ENCODE measurements around the gene SRRD.

The SRRD gene

DNA sequence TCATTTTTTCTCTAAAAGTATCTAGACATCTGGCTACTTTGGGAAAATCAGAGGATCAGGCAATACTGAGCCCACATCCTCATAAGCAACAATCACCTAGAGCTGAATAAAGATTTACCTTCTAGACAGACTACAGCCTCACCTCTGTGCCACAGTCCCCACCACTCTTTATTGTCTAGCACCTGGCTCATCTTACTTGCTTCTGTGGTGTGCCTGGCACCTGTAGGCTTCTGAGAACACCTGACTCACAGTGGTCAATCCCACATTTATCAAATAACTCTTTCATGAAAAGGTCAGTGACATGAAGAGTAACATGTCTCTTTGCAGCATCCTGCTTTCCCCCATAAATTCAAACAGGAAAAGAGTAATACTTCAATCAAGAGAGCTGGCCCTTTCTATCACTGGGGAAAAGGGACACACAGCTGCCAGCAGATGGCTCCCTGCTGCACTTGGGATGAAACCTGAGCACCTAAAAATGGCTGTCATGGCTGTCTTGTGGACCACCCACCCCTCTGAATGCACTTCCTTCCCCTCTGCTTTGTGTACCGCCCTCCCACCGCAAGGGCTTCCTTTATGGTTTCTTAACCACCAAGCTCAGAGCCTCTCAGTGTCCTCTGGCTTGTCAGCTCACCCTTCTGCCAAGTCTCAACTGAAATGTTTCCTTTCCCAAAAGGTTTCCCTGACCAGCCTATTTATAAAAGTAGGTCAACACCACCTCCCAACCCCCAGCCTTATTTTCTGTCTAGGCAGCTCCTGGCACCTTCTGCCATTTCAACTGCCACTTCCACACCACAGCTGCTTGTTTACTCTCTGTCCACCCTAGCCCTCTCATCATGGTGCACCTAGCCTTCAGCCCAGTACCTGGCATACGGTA is 19.2 kb downstream of the SRRD start:
- Histone ChIP-seq H3K27me3 (ENCODE audit: control insufficient read depth in 1 of 2, insufficient read depth in 2 of 2, low read length in 2 of 2) (no peaks in the 10 kb centered on the region), H3K4me1 (ENCODE audit: control insufficient read depth, insufficient read depth, low read length) (no peaks in the 10 kb centered on the region), H3K9ac (ENCODE audit: low read length in 2 of 2) (no peak overlapping the region), H3K36me3 (ENCODE audit: control insufficient read depth in 2 of 2, insufficient read depth in 2 of 2, low read length in 2 of 2) (peaks cover 65 to 67% of the 10 kb centered on the region in 2 donors), H3K27ac (ENCODE audit: low read length) (no peak overlapping the region), H3K4me3 (ENCODE audit: low read length in 2 of 2) (no peak overlapping the region), H3K9me3 (ENCODE audit: control insufficient read depth in 2 of 2, low read length in 2 of 2) (no peaks in the 10 kb centered on the region)

DNA sequence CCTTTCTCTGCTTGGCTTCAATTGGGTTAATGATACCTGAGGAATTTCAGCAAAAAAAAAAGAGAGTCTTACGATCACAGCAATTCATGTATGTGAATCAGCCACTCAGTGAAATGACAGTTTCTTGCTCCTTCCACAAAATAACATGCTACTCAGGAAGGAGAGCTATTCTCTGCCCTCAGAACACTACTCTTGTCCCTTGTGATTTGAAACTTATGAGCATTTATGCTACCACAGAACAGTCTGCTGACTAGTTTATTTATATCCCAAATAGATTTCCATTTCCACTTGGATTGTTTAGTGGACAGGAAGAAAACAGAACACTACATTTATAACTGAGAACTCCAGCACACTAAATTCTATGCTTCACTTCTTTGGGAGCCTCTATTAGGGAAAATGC is 20.1 kb downstream of the SRRD start:
- H3K9ac ChIP-seq (ENCODE audit: low read length in 2 of 2), result no peak overlapping the region
- H3K9me3 ChIP-seq (ENCODE audit: control insufficient read depth in 2 of 2, low read length in 2 of 2), result no peaks in the 10 kb centered on the region
- H3K27ac ChIP-seq (ENCODE audit: low read length), result no peak overlapping the region
- H3K4me3 ChIP-seq (ENCODE audit: low read length in 2 of 2), result no peak overlapping the region
- no peaks in the 10 kb centered on the region for H3K4me1 ChIP-seq (ENCODE audit: control insufficient read depth, insufficient read depth, low read length)
- peaks cover 63 to 70% of the 10 kb centered on the region in 2 donors for H3K36me3 ChIP-seq (ENCODE audit: control insufficient read depth in 2 of 2, insufficient read depth in 2 of 2, low read length in 2 of 2)
- H3K27me3 ChIP-seq (ENCODE audit: control insufficient read depth in 1 of 2, insufficient read depth in 2 of 2, low read length in 2 of 2), result no peaks in the 10 kb centered on the region

DNA sequence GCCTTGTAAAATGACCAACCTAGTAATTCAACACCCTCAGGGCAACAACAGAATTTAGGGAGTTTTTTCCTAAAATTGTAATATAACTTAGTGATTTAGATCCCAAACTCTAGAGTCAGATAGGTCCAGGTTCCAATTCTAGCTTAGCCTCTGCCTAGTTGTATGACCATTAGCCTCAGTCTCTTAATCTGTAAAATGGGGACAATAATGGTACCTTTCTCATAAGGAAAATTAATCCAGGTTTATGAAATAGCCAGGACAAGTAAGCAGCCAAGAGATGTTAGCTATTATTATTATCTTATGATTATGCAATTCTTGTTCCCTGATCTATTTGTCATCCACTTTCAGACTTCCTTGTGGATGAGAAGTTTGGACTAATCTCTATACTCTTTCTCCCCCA is 24.5 kb downstream of the SRRD start:
- no peak overlapping the region for H3K9ac ChIP-seq (ENCODE audit: low read length in 2 of 2)
- H3K27ac ChIP-seq (ENCODE audit: low read length), result no peak overlapping the region
- H3K4me1 ChIP-seq (ENCODE audit: control insufficient read depth, insufficient read depth, low read length), result peaks cover 13% of the 10 kb centered on the region
- H3K4me3 ChIP-seq (ENCODE audit: low read length in 2 of 2), result no peak overlapping the region
- no peaks in the 10 kb centered on the region for H3K9me3 ChIP-seq (ENCODE audit: control insufficient read depth in 2 of 2, low read length in 2 of 2)
- H3K36me3 ChIP-seq (ENCODE audit: control insufficient read depth in 2 of 2, insufficient read depth in 2 of 2, low read length in 2 of 2), result peaks cover 44 to 50% of the 10 kb centered on the region in 2 donors
- H3K27me3 ChIP-seq (ENCODE audit: control insufficient read depth in 1 of 2, insufficient read depth in 2 of 2, low read length in 2 of 2), result no peaks in the 10 kb centered on the region

DNA sequence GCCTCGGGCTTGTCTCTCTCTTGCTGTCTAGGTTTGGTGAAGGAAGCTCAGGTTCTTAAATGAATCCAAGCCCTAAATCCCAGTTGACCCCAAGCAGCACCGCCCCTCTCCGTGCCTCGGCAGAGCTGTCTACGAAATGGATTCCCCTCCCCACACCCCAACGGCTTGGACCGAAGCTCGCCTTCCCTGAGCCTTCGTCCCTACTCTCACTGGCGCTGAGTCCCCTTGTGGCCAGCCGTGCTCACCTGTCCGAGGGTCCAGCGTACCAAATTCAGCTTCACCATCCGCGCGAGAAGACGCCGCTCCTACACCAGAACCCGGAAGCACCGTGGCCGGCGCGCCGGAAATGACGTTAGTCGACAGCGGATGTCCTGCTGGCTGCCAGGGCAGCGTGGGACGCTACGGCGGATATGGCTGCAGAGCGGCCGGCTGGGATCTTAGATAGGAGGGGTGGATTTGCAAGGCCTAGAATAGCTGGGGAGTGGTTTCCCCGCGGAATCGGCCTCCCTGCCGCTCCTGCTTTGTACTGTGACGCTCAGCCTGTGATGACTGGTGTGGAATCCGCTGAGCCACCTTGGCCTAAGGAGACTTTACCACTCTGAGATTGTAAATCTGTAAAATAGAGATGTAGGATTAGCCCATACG is 28.6 kb downstream of the SRRD start, which contains the start of gene TFIP11:
Gene TFIP11 (minus strand): TSS at position 325 of the 645 bp plus-strand sequence. CDS start 2,201 bp downstream, outside the sequence.
- Histone ChIP-seq H3K4me1 (ENCODE audit: control insufficient read depth, insufficient read depth, low read length) (peaks cover 13% of the 10 kb centered on the region), H3K9ac (ENCODE audit: low read length in 2 of 2) (peak within 1 kb of the TSS; percentile 89 to 97), H3K27ac (ENCODE audit: low read length) (peak within 1 kb of the TSS; percentile 73), H3K9me3 (ENCODE audit: control insufficient read depth in 2 of 2, low read length in 2 of 2) (no peaks in the 10 kb centered on the region), H3K27me3 (ENCODE audit: control insufficient read depth in 1 of 2, insufficient read depth in 2 of 2, low read length in 2 of 2) (no peaks in the 10 kb centered on the region), H3K36me3 (ENCODE audit: control insufficient read depth in 2 of 2, insufficient read depth in 2 of 2, low read length in 2 of 2) (peaks cover 13 to 22% of the 10 kb centered on the region in 2 donors), H3K4me3 (ENCODE audit: low read length in 2 of 2) (peak within 1 kb of the TSS; percentile 91 to 100)

DNA sequence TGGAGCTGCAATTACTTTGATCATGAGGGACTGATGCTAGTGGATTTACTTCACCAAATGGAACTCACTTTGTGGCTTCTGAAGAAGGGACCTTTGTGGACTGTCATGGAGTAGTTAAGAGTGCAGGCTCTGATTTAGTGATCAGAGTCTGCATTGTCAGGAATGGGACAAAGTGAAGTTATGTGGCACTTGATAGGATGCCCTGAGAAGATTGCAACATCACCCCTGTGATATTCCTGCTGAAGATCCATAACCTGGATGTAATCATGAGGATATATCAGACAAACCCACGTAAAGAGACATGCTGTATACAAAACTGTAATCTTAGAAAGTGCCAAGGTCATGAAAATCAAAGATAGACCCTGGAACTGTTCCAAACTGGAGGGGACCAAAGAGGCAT is 30.2 kb downstream of the SRRD start:
- no peak overlapping the region for H3K4me3 ChIP-seq (ENCODE audit: low read length in 2 of 2)
- no peak overlapping the region for H3K9ac ChIP-seq (ENCODE audit: low read length in 2 of 2)
- H3K27ac ChIP-seq (ENCODE audit: low read length), result no peak overlapping the region
- H3K9me3 ChIP-seq (ENCODE audit: control insufficient read depth in 2 of 2, low read length in 2 of 2), result no peaks in the 10 kb centered on the region
- no peaks in the 10 kb centered on the region for H3K27me3 ChIP-seq (ENCODE audit: control insufficient read depth in 1 of 2, insufficient read depth in 2 of 2, low read length in 2 of 2)
- H3K36me3 ChIP-seq (ENCODE audit: control insufficient read depth in 2 of 2, insufficient read depth in 2 of 2, low read length in 2 of 2), result peaks cover 11 to 13% of the 10 kb centered on the region in 2 donors
- peaks cover 13% of the 10 kb centered on the region for H3K4me1 ChIP-seq (ENCODE audit: control insufficient read depth, insufficient read depth, low read length)

DNA sequence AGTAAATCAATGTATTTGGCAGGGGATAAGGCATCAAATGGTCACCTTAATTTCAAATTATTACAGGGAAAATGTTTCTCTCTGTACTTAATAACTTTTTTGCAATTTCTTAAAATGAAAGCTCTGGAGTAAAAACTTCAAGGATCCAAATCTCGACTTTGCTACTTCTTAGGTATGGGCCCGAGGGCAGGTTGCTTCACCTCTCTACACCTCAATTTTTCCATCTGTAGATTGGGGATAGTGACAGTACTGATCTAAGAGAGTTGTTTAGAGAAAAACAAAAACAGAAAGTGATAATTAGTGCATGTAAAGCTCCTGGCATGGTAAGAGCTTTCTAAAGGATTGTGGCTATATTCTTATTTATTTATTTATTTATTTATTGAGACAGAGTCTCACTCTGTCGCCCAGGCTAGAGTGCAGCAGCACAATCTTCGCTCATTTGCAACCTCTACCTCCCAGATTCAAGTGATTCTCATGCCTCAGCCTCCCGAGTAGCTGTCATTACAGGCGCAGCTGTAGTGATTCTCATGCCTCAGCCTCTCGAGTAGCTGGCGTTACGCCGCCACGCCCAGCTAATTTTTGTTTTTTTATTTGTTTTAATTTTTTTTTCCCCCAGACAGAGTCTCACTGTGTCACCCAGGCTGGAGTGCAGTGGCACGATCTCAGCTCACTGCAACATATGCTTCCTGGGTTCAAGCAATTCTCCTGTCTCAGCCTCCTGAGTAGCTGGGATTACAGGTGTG is 30.9 kb downstream of the SRRD start:
- Histone ChIP-seq H3K4me3 (ENCODE audit: low read length in 2 of 2) (no peak overlapping the region), H3K9ac (ENCODE audit: low read length in 2 of 2) (no peak overlapping the region), H3K36me3 (ENCODE audit: control insufficient read depth in 2 of 2, insufficient read depth in 2 of 2, low read length in 2 of 2) (peaks cover 5 to 6% of the 10 kb centered on the region in 2 donors)

DNA sequence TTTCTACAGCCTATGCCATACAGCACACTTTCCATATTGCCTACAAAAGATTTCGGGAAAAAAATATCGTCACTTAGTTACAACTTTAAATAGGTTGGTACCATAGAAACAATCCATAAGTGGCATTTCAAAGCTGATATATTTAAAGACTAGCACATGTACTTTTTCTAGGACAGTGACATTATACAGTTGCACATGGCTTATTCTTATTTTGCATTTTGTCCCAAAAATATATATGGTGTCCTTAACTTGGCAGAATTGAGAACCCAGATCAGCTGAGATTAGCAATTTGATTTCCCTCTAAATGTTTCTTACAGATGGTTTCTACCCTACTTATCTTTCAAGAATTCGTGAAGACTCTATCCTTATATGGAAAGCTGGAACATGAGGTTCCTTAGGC is 32.3 kb downstream of the SRRD start:
- Histone ChIP-seq H3K4me3 (ENCODE audit: low read length in 2 of 2) (no peak overlapping the region), H3K4me1 (ENCODE audit: control insufficient read depth, insufficient read depth, low read length) (peaks cover 13% of the 10 kb centered on the region), H3K27me3 (ENCODE audit: control insufficient read depth in 1 of 2, insufficient read depth in 2 of 2, low read length in 2 of 2) (no peaks in the 10 kb centered on the region), H3K36me3 (ENCODE audit: control insufficient read depth in 2 of 2, insufficient read depth in 2 of 2, low read length in 2 of 2) (no peaks in the 10 kb centered on the region), H3K9ac (ENCODE audit: low read length in 2 of 2) (no peak overlapping the region), H3K9me3 (ENCODE audit: control insufficient read depth in 2 of 2, low read length in 2 of 2) (no peaks in the 10 kb centered on the region), H3K27ac (ENCODE audit: low read length) (no peak overlapping the region)

More for the DNA sequence above, 30.9 kb downstream of the SRRD start:
- Histone ChIP-seq H3K4me1 (ENCODE audit: control insufficient read depth, insufficient read depth, low read length) (peaks cover 13% of the 10 kb centered on the region), H3K27ac (ENCODE audit: low read length) (no peak overlapping the region), H3K9me3 (ENCODE audit: control insufficient read depth in 2 of 2, low read length in 2 of 2) (no peaks in the 10 kb centered on the region), H3K27me3 (ENCODE audit: control insufficient read depth in 1 of 2, insufficient read depth in 2 of 2, low read length in 2 of 2) (no peaks in the 10 kb centered on the region)

DNA sequence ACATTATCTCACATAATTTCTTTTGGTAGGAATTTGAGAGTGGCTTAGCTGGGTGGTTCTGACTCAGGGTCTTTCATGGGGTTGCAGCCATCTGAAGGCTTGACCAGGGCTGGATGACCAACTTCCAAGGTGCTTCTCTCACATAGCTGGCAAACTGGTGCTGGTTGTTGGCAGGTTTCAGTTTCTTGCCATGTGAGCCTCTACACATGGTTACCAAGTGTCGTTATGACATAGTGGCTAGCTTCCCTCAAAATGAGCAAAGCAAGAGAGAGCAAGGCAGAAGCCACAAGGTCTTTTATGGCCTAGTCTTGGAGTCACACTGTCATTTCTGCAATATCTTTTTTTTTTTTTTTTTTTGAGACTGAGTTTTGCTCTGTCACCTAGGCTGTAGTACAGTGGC is 32.8 kb downstream of the SRRD start:
- no peaks in the 10 kb centered on the region for H3K9me3 ChIP-seq (ENCODE audit: control insufficient read depth in 2 of 2, low read length in 2 of 2)
- H3K9ac ChIP-seq (ENCODE audit: low read length in 2 of 2), result no peak overlapping the region
- H3K27ac ChIP-seq (ENCODE audit: low read length), result no peak overlapping the region
- H3K27me3 ChIP-seq (ENCODE audit: control insufficient read depth in 1 of 2, insufficient read depth in 2 of 2, low read length in 2 of 2), result no peaks in the 10 kb centered on the region
- peaks cover 10% of the 10 kb centered on the region for H3K4me1 ChIP-seq (ENCODE audit: control insufficient read depth, insufficient read depth, low read length)
- no peaks in the 10 kb centered on the region for H3K36me3 ChIP-seq (ENCODE audit: control insufficient read depth in 2 of 2, insufficient read depth in 2 of 2, low read length in 2 of 2)
- no peak overlapping the region for H3K4me3 ChIP-seq (ENCODE audit: low read length in 2 of 2)

DNA sequence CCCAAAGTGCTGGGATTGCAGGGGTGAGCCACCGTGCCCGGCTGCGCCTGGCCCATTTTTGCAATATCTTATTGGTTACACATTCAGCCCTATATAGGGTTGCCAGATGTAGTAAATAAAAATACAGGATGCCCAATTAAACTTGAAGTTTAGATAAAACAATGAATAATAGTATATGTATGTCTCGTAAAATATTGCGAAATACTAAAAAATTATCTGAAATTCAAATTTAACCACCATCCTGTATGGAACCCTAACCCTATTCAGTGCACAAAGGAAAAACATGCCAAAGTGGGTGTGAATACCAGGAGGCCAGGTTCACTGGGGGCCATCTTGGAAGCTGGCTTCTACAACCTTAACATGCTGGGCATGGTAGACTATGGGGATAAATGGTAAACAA is 33.8 kb downstream of the SRRD start:
- Histone ChIP-seq H3K27me3 (ENCODE audit: control insufficient read depth in 1 of 2, insufficient read depth in 2 of 2, low read length in 2 of 2) (no peaks in the 10 kb centered on the region), H3K36me3 (ENCODE audit: control insufficient read depth in 2 of 2, insufficient read depth in 2 of 2, low read length in 2 of 2) (no peaks in the 10 kb centered on the region), H3K4me3 (ENCODE audit: low read length in 2 of 2) (no peak overlapping the region), H3K9ac (ENCODE audit: low read length in 2 of 2) (no peak overlapping the region), H3K27ac (ENCODE audit: low read length) (no peak overlapping the region), H3K9me3 (ENCODE audit: control insufficient read depth in 2 of 2, low read length in 2 of 2) (no peaks in the 10 kb centered on the region), H3K4me1 (ENCODE audit: control insufficient read depth, insufficient read depth, low read length) (peaks cover 3% of the 10 kb centered on the region)

DNA sequence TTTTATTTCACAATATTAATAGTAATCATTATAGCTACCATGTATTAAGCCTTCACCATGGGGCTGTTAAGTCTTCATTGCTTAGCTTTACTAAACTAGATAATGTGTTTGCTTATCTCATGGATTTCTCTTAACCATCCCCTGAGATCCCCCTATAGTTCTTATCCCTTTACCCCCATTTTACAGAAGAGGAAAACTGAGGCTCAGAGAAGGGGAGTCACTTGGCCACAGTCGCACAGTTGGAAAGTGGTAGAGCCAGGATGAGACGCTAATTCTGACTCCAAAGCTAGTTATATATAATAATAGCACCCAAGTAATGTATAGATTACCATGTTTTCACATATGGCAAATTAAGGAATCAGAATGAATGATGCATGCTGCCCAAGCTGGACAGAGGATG is 38.3 kb downstream of the SRRD start:
- Histone ChIP-seq H3K27ac (ENCODE audit: low read length) (no peak overlapping the region), H3K36me3 (ENCODE audit: control insufficient read depth in 2 of 2, insufficient read depth in 2 of 2, low read length in 2 of 2) (peaks cover 0 to 6% of the 10 kb centered on the region in 2 donors), H3K9me3 (ENCODE audit: control insufficient read depth in 2 of 2, low read length in 2 of 2) (no peaks in the 10 kb centered on the region), H3K4me1 (ENCODE audit: control insufficient read depth, insufficient read depth, low read length) (no peaks in the 10 kb centered on the region), H3K4me3 (ENCODE audit: low read length in 2 of 2) (no peak overlapping the region), H3K9ac (ENCODE audit: low read length in 2 of 2) (no peak overlapping the region), H3K27me3 (ENCODE audit: control insufficient read depth in 1 of 2, insufficient read depth in 2 of 2, low read length in 2 of 2) (no peaks in the 10 kb centered on the region)
